Fibroblast of villous mesenchyme (primary cell): ENCODE data around the gene BLMH. TPM values are rescaled to one million over a fixed set of nuclear protein-coding genes. Genes with fewer than 3 reads are reported as not detected.

ENCODE experiments used
- DNase-seq: peaks from one replicate; pipeline ENCODE4 v3.0.0-alpha.2; 2010; ENCODE audit warnings: low read depth
- H3K4me3 ChIP-seq: 2 replicates; pipeline ENCODE4 v1.5.1; 2011; ENCODE audit warnings: low read depth, mild to moderate bottlenecking, low read length
- total RNA-seq: library from RNA; depleted of rRNA; stranded (reverse); fragments of >200 nt; gene quantifications from 2 replicates; pipeline ENCODE4 v1.2.3, GENCODE V29; 2012
- TF ChIP-seq, protein P1 (sequence below): IDR thresholded peaks from 2 replicates; pipeline ENCODE4 v1.5.1; 2012; ENCODE audit warnings: low read depth, mild to moderate bottlenecking, low read length; ENCODE audit not compliant: insufficient read depth

BLMH gene
- total RNA-seq, 1 donor = 31.1 TPM

DNA sequence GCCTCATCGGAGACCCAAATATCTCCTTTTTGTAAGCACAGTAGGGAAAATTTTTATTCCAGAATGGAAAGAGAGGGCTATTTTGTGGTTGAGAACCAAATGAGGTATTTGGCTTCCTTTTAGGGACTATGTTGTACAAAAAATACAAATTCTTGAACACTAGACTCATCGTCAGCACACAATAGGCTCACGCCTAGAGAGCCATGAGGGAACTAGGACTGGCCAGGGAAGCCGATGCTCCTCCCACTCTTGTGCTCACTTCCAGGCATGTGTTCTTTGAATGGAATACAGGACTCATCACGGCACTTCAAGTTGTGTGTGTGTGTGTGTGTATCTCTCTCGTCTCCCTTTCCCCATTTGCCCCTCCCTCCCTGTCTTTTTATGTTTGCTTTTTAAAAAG is 17.8 kb upstream of the BLMH start:
- TF ChIP-seq, protein P1, sequence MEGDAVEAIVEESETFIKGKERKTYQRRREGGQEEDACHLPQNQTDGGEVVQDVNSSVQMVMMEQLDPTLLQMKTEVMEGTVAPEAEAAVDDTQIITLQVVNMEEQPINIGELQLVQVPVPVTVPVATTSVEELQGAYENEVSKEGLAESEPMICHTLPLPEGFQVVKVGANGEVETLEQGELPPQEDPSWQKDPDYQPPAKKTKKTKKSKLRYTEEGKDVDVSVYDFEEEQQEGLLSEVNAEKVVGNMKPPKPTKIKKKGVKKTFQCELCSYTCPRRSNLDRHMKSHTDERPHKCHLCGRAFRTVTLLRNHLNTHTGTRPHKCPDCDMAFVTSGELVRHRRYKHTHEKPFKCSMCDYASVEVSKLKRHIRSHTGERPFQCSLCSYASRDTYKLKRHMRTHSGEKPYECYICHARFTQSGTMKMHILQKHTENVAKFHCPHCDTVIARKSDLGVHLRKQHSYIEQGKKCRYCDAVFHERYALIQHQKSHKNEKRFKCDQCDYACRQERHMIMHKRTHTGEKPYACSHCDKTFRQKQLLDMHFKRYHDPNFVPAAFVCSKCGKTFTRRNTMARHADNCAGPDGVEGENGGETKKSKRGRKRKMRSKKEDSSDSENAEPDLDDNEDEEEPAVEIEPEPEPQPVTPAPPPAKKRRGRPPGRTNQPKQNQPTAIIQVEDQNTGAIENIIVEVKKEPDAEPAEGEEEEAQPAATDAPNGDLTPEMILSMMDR = no peak
- no peak for DNase-seq
- H3K4me3 ChIP-seq = no peak overlapping the region

DNA sequence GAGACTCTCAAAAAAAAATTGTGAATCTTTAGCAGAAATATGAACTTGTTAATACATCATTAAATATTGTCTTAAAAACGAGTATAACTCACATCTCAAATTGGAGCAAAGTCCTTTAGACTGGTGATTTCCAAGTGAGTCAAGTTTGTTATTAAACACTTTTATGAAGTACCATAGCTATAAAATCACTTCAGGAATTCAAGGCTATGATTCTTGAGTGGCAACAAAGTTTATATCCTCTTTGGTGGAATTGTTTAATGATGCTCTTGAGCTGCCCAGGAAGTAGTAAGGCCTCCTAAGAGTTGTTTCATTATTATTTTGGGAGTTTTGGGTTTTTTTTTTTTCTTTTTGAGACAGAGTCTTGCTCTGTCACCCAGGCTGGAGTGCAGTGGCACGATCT is 16.7 kb upstream of the BLMH start:
- no peak overlapping the region for H3K4me3 ChIP-seq
- TF ChIP-seq, protein P1 = no peak
- DNase-seq = no peak

DNA sequence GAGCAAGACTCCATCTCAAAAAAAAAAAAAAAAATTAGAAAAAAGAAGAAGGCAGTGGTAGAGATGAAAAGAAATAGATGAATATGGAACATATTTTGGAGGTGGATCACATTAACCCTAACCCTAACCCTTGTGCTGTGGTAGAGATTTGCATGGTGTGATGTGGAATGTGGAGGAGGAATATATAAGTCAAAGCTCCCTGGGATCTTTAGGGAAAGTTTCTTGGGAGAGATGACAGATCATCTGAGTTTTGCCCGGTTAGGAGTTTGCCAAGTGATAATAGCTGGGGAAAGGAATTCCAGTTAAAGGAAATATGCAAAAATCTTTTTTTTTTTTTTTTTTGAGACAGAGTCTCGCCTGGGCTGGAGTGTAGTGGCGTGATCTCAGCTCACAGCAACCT is 13.0 kb upstream of the BLMH start:
- no peak overlapping the region for H3K4me3 ChIP-seq
- no peak for DNase-seq
- TF ChIP-seq, protein P1 = no peak

DNA sequence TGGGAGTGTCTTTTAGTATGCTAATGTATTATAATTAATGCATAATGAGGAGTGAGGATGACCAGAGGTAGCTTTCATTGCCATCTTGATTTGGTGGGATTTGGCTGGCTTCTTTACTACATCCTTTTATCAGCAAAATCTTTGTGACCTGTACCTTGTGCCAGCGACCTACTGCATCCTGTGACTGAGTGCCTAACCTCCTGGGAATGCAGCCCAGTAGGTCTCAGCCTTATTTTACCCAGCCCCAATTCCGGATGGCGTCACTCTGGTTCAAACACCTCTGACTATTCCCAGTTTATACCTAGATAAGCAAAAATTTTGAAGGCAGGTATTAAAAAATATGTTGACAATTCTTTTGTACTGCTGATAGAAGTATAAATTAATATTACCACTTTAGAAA is 10.5 kb upstream of the BLMH start:
- TF ChIP-seq, protein P1 = no peak
- no peak overlapping the region for H3K4me3 ChIP-seq
- no peak for DNase-seq

DNA sequence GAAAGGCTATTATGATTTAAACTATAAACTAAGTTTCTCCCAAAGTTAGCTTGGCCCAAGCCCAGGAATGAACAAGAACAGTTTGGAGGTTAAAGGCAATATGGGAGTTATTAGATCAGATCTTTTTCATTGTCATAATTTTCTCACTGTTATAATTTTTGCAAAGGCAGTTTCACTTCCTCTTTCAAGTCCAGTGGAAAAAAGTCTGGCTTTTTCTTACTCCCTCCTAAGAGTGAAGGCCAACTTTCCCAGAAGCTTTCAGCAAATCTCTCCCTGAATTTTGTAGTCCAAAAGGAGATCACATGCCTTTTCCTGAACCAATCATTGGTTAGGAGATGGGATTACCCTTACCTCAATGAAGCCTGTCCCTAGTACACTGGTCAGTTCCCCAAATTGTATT is 9.1 kb upstream of the BLMH start:
- DNase-seq = no peak
- TF ChIP-seq, protein P1 = no peak

DNA sequence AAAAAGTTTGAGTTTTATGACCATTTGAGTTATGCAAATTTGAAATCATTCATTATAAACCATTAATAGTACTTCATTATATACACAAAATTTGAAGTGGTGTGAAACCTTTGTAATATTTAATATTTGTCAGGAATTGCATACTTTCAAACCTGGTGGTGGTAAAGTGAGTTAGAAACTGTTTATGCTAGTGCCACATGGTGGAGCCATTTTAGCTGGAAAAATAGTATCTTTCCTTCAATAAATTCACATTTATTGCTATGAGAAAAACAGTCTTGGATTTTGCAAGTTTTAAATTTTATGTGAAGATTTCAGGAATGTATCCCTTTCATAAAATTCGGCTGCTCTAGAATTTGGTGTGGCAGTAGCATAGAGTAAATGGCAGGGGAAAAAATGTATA is 7.3 kb upstream of the BLMH start:
- no peak for DNase-seq
- TF ChIP-seq, protein P1 = peak; percentile 20
- no peak overlapping the region for H3K4me3 ChIP-seq

More for the DNA sequence above, 9.1 kb upstream of the BLMH start:
- no peak overlapping the region for H3K4me3 ChIP-seq

DNA sequence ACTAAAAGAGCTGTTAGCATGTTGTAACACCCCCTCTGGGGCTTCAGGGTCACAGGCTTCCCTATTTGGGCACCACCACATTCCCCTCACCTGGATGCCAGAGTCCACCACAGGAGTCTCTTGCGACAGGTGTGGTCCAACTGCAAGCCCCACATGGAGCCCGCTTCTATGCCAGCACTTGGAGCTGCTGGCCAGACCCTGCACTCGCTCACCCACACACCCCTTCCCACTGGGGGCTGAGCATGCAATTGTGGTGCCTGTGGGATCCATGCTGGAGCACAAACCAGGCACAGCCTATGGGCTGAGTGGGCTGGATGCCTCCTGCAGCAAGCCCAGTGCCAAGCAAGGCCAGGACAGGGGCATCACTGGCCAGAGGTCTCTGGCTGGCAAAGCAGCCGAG is 6.0 kb upstream of the BLMH start:
- DNase-seq = no peak
- H3K4me3 ChIP-seq = no peak overlapping the region

More for the DNA sequence above, 6.0 kb upstream of the BLMH start:
- TF ChIP-seq, protein P1 = no peak
